NB4 (cell line): ENCODE data around the gene INPP4A.

Source experiments
- DNase-seq: peaks from one replicate; pipeline ENCODE4 v3.0.0; 2010; ENCODE audit warnings: low read depth
- H3K4me3 ChIP-seq: one replicate; pipeline ENCODE4 v1.5.1; 2011; ENCODE audit warnings: mild to moderate bottlenecking, low read depth, low read length, moderate library complexity
- CTCF ChIP-seq: IDR thresholded peaks from one replicate; pipeline ENCODE4 v1.5.1; 2012; ENCODE audit warnings: low read depth, low read length
- MAX ChIP-seq: IDR thresholded peaks from 2 replicates; pipeline ENCODE4 v1.6.1; 2011; ENCODE audit warnings: low read depth, low read length
- MYC ChIP-seq: IDR thresholded peaks from 2 replicates; pipeline ENCODE4 v1.6.1; 2011; ENCODE audit warnings: low read depth, low read length
- POLR2A ChIP-seq: IDR thresholded peaks from 2 replicates; pipeline ENCODE4 v1.6.1; 2011; ENCODE audit warnings: mild to moderate bottlenecking; ENCODE audit not compliant: insufficient read length; ENCODE audit errors: extremely low read depth

Gene INPP4A

DNA sequence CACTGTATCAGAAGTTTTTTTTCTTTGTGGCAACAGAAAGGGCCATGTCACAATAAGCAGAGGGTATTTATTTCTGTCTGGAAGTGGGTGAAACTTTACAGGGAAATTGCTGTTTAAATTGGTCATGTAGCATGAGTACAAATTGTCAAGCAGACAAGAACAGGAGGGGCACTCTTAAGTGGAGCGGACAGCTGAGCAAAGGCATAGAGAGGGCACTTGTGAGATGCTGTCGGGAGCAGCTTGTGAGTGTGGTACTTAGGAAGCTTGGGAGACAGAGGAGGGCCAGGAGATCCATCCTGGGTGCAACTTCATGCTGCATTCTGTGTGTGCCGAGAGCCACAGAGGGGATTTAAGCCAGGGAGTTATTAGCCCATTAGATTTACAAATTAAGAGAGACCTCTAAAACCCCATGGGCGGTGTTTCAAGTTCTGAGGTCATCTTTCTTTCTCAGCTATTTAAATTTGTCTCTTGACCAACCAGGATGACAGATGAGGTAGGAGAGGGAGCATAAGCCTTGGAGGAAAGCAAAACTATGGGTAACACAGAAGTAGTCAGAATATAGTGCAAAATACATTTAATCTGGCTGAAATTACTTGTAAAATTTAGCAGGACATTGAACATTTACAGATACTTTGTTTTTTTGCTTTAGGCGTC, 30.4 kb downstream of the INPP4A start:
- DNase-seq, result no peak
- H3K4me3 ChIP-seq, result no peak overlapping the region
- TF ChIP-seq POLR2A (no peak), MAX (no peak), CTCF (no peak), MYC (no peak)

- TF ChIP-seq MYC (no peak), CTCF (no peak), POLR2A (no peak), MAX (no peak)
- H3K4me3 ChIP-seq, result no peak overlapping the region
- no peak for DNase-seq
Observed at GRCh38 chr2:98476192-98476868, 31.7 kb downstream of the INPP4A start.

DNA sequence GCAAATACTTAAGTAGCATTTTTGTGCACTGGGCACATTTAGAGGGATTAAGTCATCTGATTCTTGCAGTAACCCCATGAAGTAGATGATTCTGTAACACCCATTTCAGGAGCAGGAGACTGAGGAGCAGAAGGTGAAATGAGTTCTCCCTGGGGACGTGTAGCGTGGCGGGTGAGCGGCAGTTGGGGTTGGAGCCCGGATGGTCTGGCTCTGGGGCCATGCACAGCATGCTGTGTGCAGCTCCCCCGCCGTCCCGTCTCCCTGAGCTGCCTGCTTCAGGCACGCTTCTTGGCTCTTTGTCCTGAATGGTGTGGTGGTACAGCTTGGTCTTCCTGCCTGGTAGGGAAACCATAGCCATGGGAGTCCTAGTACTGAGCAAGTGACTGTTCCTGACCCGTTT, 32.4 kb downstream of the INPP4A start:
- no peak overlapping the region for H3K4me3 ChIP-seq
- TF ChIP-seq CTCF (no peak), MYC (no peak), POLR2A (no peak), MAX (no peak)
- peak; percentile 43 for DNase-seq

GRCh38 chr2:98477506-98477905, 32.8 kb downstream of the INPP4A start:
- no peak for DNase-seq
- no peak overlapping the region for H3K4me3 ChIP-seq
- TF ChIP-seq MYC (no peak), POLR2A (no peak), CTCF (no peak)

DNA sequence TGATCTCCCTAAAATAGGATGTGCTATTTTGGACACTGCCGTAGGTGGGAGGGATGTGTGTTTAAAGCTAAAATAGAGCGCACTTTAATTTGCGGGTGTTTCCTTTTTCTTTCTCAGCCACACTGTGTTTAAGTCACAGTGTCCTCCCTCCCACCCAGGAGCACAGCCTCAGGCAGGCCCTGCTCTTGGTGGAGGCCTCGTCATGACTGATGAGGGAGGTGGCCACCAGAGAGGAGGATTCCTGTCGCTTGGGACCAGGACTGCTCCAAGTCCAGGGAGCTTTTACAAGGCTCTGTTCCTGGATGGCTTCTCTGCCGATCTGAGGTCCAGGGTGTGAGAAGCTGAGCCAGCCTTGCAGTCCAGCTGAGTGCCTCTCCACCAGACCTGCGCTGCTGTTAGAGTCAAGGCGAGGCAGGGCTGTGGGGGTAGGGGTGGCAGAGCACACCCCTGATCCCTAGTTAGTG, 33.5 kb downstream of the INPP4A start:
- no peak for DNase-seq
- H3K4me3 ChIP-seq, result no peak overlapping the region
- TF ChIP-seq MAX, result no peak
- TF ChIP-seq MYC, result no peak
- TF ChIP-seq CTCF, result no peak
- TF ChIP-seq POLR2A, result no peak
